HCT116 (cell line): Measurements from ENCODE around the gene ANXA6. TPM values are rescaled to one million over a fixed set of nuclear protein-coding genes. Genes with fewer than 3 reads are reported as not detected.

Experiments used
- ATAC-seq: fragments of 200-7000 bp; cut with Tn5 transposase; 2 replicates; pipeline ENCODE4 v1.9.1; 2020; ENCODE audit warnings: mild to moderate bottlenecking, moderate library complexity
- BruUV-seq: library from RNA; stranded (reverse); fragments of 400-500 nt; replicated peaks from 2 replicates; lab custom pipeline; 2021; lab: Mats Ljungman, UMichigan
- CTCF ChIA-PET: fragments of 300-600 bp; sonication (Branson Sonifier 250); formaldehyde crosslinking; loops from one replicate; lab custom pipeline; 2021; ENCODE audit warnings: antibody characterized with exemption; lab: Charles Lee
- POLR2A ChIA-PET: fragments of 300-600, 350-600 bp; sonication (Branson Sonifier 250); formaldehyde crosslinking; loops from one replicate; lab custom pipeline; 2021; ENCODE audit warnings: antibody characterized with exemption; lab: Charles Lee
- RAD21 ChIA-PET, 2 experiments: fragments of 300-600 bp; sonication (Branson Sonifier 250); formaldehyde crosslinking; loops; one replicate each; lab custom pipeline; 2023; ENCODE audit warnings: low total read pairs in 2 of 2; ENCODE audit not compliant: uncharacterized antibody in 2 of 2, unreplicated experiment in 2 of 2, low non-redundant PET in 1 of 2; lab: Charles Lee
- DNase-seq: peaks from one replicate; pipeline ENCODE4 v3.0.0-alpha.2; 2010; ENCODE audit warnings: low read depth, low spot score
- H2AFZ ChIP-seq: fragments of 200-600 bp; shearing (Covaris generic), sonication (generic); 2 replicates; pipeline ENCODE4 v1.6.1; 2017; ENCODE audit warnings: low read depth, mixed run types, mixed read lengths, antibody characterized with exemption, low read length; ENCODE audit not compliant: poor library complexity, severe bottlenecking
- H3K27ac ChIP-seq: 2 replicates; pipeline ENCODE4 v1.5.1; 2012; ENCODE audit warnings: low read depth, low read length
- H3K27me3 ChIP-seq: fragments of 200-600 bp; sonication (generic); 2 replicates; pipeline ENCODE4 v1.6.1; 2016; ENCODE audit warnings: mixed run types, low read length, mixed read lengths; ENCODE audit not compliant: insufficient read depth
- H3K36me3 ChIP-seq, 2 experiments: fragments of 200-500 bp in 1 of 2; fragments of 200-600 bp in 1 of 2; sonication (Bioruptor generic) in 1 of 2; sonication (generic) in 1 of 2; 2 replicates each; pipeline versions ENCODE4 v1.5.1 to v1.6.1; 2014 to 2016; ENCODE audit warnings: low read length in 2 of 2, inconsistent platforms in 1 of 2, mixed read lengths in 1 of 2, mixed run types in 1 of 2; ENCODE audit not compliant: insufficient read depth in 2 of 2, control insufficient read depth in 1 of 2
- H3K4me1 ChIP-seq, 2 experiments: fragments of 200-600 bp in 1 of 2; sonication (generic) in 1 of 2; 2 replicates each; pipeline versions ENCODE4 v1.5.1 to v1.6.1; 2012 to 2017; ENCODE audit warnings: low read length in 2 of 2, inconsistent platforms in 1 of 2, mild to moderate bottlenecking in 1 of 2, mixed read lengths in 1 of 2, mixed run types in 1 of 2, moderate library complexity in 1 of 2; ENCODE audit not compliant: insufficient read depth in 2 of 2, control insufficient read depth in 1 of 2
- H3K4me2 ChIP-seq: fragments of 200-600 bp; sonication (generic); 2 replicates; pipeline ENCODE4 v1.6.1; 2017; ENCODE audit warnings: mixed run types, low read length, mixed read lengths
- H3K4me3 ChIP-seq, 2 experiments: fragments of 200-600 bp in 1 of 2; sonication (generic) in 1 of 2; replicated peaks in 1 of 2; 2 replicates each; pipeline ENCODE4 v1.5.1; 2011 to 2016; ENCODE audit warnings: low read length in 2 of 2, control low read depth in 1 of 2, low read depth in 1 of 2, mild to moderate bottlenecking in 1 of 2, mixed read lengths in 1 of 2, mixed run types in 1 of 2
- H3K79me2 ChIP-seq: fragments of 200-600 bp; sonication (generic); 2 replicates; pipeline ENCODE4 v1.6.1; 2017; ENCODE audit warnings: mild to moderate bottlenecking, mixed run types, low read length, moderate library complexity, mixed read lengths; ENCODE audit not compliant: insufficient read depth
- H3K9ac ChIP-seq: fragments of 200-600 bp; sonication (generic); 2 replicates; pipeline ENCODE4 v1.6.1; 2016; ENCODE audit warnings: low read length, mixed read lengths
- H3K9me2 ChIP-seq: fragments of 200-600 bp; sonication (generic), shearing (Covaris generic); 2 replicates; pipeline ENCODE4 v1.6.1; 2017; ENCODE audit warnings: mixed run types, mild to moderate bottlenecking, moderate library complexity; ENCODE audit not compliant: insufficient read depth
- H3K9me3 ChIP-seq, 2 experiments: fragments of 200-500 bp in 1 of 2; fragments of 200-600 bp in 1 of 2; sonication (Bioruptor generic) in 1 of 2; sonication (generic) in 1 of 2; 2 replicates each; pipeline ENCODE4 v1.6.1; 2014 to 2017; ENCODE audit warnings: low read length in 2 of 2, mixed read lengths in 2 of 2, inconsistent platforms in 1 of 2, low read depth in 1 of 2, mild to moderate bottlenecking in 1 of 2, mixed run types in 1 of 2, moderate library complexity in 1 of 2; ENCODE audit not compliant: control insufficient read depth in 1 of 2, insufficient read depth in 1 of 2
- H4K20me1 ChIP-seq: fragments of 200-600 bp; sonication (generic), shearing (Covaris generic); 2 replicates; pipeline ENCODE4 v1.6.1; 2017; ENCODE audit warnings: mixed run types, mild to moderate bottlenecking, moderate library complexity; ENCODE audit not compliant: insufficient read depth
- CBX3 ChIP-seq: IDR thresholded peaks from 2 replicates; pipeline ENCODE4 v1.6.1; 2012; ENCODE audit warnings: low read depth
- CEBPB ChIP-seq: IDR thresholded peaks from 2 replicates; pipeline ENCODE4 v1.6.1; 2012; ENCODE audit warnings: low read depth
- EGR1 ChIP-seq: IDR thresholded peaks from 2 replicates; pipeline ENCODE4 v1.6.1; 2012; ENCODE audit warnings: low read depth
- EZH2 ChIP-seq: fragments of 200-600 bp; sonication (generic); IDR thresholded peaks from 2 replicates; pipeline ENCODE4 v1.6.1; 2017; ENCODE audit warnings: antibody characterized with exemption, mixed run types
- EZH2phosphoT487 ChIP-seq: fragments of 200-600 bp; IDR thresholded peaks from 2 replicates; pipeline ENCODE4 v1.6.1; 2018; ENCODE audit warnings: antibody characterized with exemption, borderline replicate concordance
- FOSL1 ChIP-seq: IDR thresholded peaks from 2 replicates; pipeline ENCODE4 v1.6.1; 2012; ENCODE audit warnings: low read depth
- JUND ChIP-seq: IDR thresholded peaks from 2 replicates; pipeline ENCODE4 v1.6.1; 2012
- POLR2AphosphoS5 ChIP-seq: IDR thresholded peaks from 2 replicates; pipeline ENCODE4 v1.6.1; 2011; ENCODE audit warnings: mild to moderate bottlenecking, low read depth, low read length, moderate library complexity
- RAD21 ChIP-seq: IDR thresholded peaks from 2 replicates; pipeline ENCODE4 v1.6.1; 2012; ENCODE audit warnings: low read depth, mild to moderate bottlenecking
- SIN3A ChIP-seq: IDR thresholded peaks from 2 replicates; pipeline ENCODE4 v1.6.1; 2012; ENCODE audit warnings: low read depth
- TCF7L2 ChIP-seq: IDR thresholded peaks from 2 replicates; pipeline ENCODE4 v1.7.0; 2011; ENCODE audit warnings: borderline replicate concordance, inconsistent platforms; ENCODE audit not compliant: insufficient read depth, insufficient read length; ENCODE audit errors: extremely low read depth
- ZFX ChIP-seq: fragments of 450-650 bp; IDR thresholded peaks from 2 replicates; pipeline ENCODE4 v1.6.1; 2017
- intact Hi-C: fragments of 100-400 bp; cut with micrococcal nuclease; formaldehyde crosslinking; loops from 2 replicates; pipeline ENCODE4 v1.10.0; 2022
- total RNA-seq: library from RNA; stranded (reverse); gene quantifications from one replicate; pipeline ENCODE4 v1.2.1, GENCODE V29; 2021; ENCODE audit not compliant: unreplicated experiment
- TF ChIP-seq, protein P1 (sequence below), 3 experiments: fragments of 200-600 bp in 1 of 3; sonication (generic) in 1 of 3; IDR thresholded peaks in 2 of 3; conservative IDR thresholded peaks in 1 of 3; 2 replicates each; pipeline ENCODE4 v1.5.1; 2012 to 2017; ENCODE audit warnings: low read depth in 2 of 3, low read length in 2 of 3, antibody characterized with exemption in 1 of 3, borderline replicate concordance in 1 of 3, control low read depth in 1 of 3, mild to moderate bottlenecking in 1 of 3, mixed read lengths in 1 of 3, mixed run types in 1 of 3, moderate library complexity in 1 of 3; ENCODE audit not compliant: insufficient read depth in 1 of 3
- TF ChIP-seq, protein P2 (sequence below): IDR thresholded peaks from 2 replicates; pipeline ENCODE4 v1.6.1; 2012
- TF ChIP-seq, protein P3 (sequence below): IDR thresholded peaks from 2 replicates; pipeline ENCODE4 v1.6.1; 2011; ENCODE audit warnings: mild to moderate bottlenecking, low read length, moderate library complexity; ENCODE audit not compliant: insufficient replicate concordance; ENCODE audit errors: extremely low read depth

Gene ANXA6
- total RNA-seq, 1 experiment from 2014 or later: 71.9 TPM

DNA sequence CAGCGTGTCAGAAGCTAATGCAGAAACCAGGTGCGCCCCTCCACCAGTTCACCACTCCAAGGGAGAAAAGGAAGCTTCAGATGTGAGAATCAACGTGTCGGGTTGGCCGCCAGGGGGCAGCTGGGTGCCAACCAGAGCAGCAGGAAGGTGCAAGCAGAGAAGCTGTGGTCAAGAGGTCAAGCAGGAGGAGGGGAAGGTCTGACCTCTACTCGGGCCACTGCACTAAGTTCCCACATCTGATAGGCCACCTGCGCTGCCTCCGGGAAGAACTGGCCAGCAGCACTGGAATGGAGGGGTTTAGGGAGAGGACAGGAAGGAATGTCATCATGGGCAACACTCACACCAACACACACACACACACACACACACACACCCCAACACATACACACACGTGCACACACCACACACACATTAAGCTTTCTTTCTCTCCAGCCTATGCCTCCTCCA is 31.4 kb downstream of the ANXA6 start:
- Histone ChIP-seq H3K4me3 (no peak overlapping the region), H3K36me3 (peaks cover 4 to 26% of the 10 kb centered on the region in 2 experiments), H3K9ac (no peak overlapping the region), H3K9me3 (no peaks in the 10 kb centered on the region), H3K9me2 (no peaks in the 10 kb centered on the region), H3K27ac (no peak overlapping the region), H4K20me1 (no peaks in the 10 kb centered on the region), H2AFZ (no peak overlapping the region), H3K79me2 (no peaks in the 10 kb centered on the region), H3K4me1 (peaks cover 0 to 18% of the 10 kb centered on the region in 2 experiments; a peak in 2 of 4 replicates), H3K4me2 (no peak overlapping the region), H3K27me3 (no peaks in the 10 kb centered on the region)
- BruUV-seq: no TSS peak
- ChIA-PET RAD21 (interaction anchor here (0.6 to 1.9 kb wide), 11 partner anchors 11 to 526 kb away, joined by 3 to 29 read pairs (median 4); partner anchors contain the start of gene ANXA6 (in 2 of the 2)), POLR2A (interaction anchor here (1.7 kb wide), 1 partner anchor 39 kb away, joined by 7 read pairs; no protein-coding TSS in a partner anchor), CTCF (interaction anchor here (0.6 to 3.7 kb wide), 18 partner anchors 10 to 526 kb away, joined by 3 to 107 read pairs (median 8); partner anchors contain the start of gene ANXA6)
- peak; percentile 38 for DNase-seq
- TF ChIP-seq FOSL1: no peak
- TF ChIP-seq EZH2phosphoT487: no peak
- TF ChIP-seq, protein P1, sequence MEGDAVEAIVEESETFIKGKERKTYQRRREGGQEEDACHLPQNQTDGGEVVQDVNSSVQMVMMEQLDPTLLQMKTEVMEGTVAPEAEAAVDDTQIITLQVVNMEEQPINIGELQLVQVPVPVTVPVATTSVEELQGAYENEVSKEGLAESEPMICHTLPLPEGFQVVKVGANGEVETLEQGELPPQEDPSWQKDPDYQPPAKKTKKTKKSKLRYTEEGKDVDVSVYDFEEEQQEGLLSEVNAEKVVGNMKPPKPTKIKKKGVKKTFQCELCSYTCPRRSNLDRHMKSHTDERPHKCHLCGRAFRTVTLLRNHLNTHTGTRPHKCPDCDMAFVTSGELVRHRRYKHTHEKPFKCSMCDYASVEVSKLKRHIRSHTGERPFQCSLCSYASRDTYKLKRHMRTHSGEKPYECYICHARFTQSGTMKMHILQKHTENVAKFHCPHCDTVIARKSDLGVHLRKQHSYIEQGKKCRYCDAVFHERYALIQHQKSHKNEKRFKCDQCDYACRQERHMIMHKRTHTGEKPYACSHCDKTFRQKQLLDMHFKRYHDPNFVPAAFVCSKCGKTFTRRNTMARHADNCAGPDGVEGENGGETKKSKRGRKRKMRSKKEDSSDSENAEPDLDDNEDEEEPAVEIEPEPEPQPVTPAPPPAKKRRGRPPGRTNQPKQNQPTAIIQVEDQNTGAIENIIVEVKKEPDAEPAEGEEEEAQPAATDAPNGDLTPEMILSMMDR (IDR thresholded peaks at IDR 0.05 in 2 of 3, conservative IDR thresholded peaks at IDR 0.05 in 1 of 3; ENCODE audit: borderline replicate concordance in 1 of 3, insufficient read depth in 1 of 3, low read depth in 2 of 3, low read length in 2 of 3): peak; percentile 72 to 90 (median 84)
- TF ChIP-seq CEBPB: no peak
- TF ChIP-seq RAD21: peak; percentile 88
- intact Hi-C loops: loop anchor here (1.0 to 5.0 kb wide), 5 partner anchors 39 to 617 kb away; no protein-coding TSS in a partner anchor
- ATAC-seq: peak; percentile 88

DNA sequence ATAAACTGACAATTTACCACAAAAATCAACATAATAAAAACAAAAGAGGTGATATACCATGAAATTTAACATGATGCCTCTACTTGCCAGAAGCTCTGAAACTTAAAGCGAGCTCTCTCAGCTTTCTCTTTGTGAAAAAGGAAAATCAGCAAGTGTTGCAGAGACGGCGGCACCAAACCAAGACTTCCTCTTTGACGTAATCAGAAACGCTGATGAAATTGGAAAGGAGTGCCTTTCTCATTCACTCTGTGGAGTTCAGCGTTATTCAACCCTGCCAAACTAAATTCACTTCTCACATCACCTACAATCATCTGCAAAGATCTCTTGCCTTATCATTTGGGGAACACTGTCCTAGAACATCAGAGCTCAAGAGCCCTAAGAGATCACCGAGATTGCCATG is 32.2 kb downstream of the ANXA6 start:
- no peak overlapping the region for H3K9ac ChIP-seq
- no peak overlapping the region for H3K27ac ChIP-seq
- peaks cover 0 to 12% of the 10 kb centered on the region in 2 experiments; a peak in 2 of 4 replicates for H3K4me1 ChIP-seq
- ChIA-PET POLR2A (interaction anchor here (1.7 kb wide), 1 partner anchor 40 kb away, joined by 7 read pairs; no protein-coding TSS in a partner anchor), RAD21 (interaction anchor here (0.8 to 1.9 kb wide), 6 partner anchors 39 to 527 kb away, joined by 3 to 29 read pairs (median 4); no protein-coding TSS in a partner anchor)
- intact Hi-C loops: loop anchor here (5.0 kb wide), 1 partner anchor 377 kb away; no protein-coding TSS in a partner anchor
- H2AFZ ChIP-seq: no peak overlapping the region
- H3K36me3 ChIP-seq: peaks cover 4 to 26% of the 10 kb centered on the region in 2 experiments
- no peaks in the 10 kb centered on the region for H3K27me3 ChIP-seq
- BruUV-seq: no TSS peak
- no peak overlapping the region for H3K4me3 ChIP-seq
- DNase-seq: no peak
- no peak for ATAC-seq
- no peaks in the 10 kb centered on the region for H4K20me1 ChIP-seq
- no peak overlapping the region for H3K4me2 ChIP-seq
- no peaks in the 10 kb centered on the region for H3K79me2 ChIP-seq
- TF ChIP-seq SIN3A (no peak), EGR1 (no peak), JUND (no peak), TCF7L2 (no peak), EZH2phosphoT487 (no peak), CBX3 (no peak), ZFX (no peak), EZH2 (no peak), POLR2AphosphoS5 (no peak), CEBPB (no peak)
- TF ChIP-seq, protein P2, sequence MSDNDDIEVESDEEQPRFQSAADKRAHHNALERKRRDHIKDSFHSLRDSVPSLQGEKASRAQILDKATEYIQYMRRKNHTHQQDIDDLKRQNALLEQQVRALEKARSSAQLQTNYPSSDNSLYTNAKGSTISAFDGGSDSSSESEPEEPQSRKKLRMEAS: no peak
- TF ChIP-seq, protein P3, sequence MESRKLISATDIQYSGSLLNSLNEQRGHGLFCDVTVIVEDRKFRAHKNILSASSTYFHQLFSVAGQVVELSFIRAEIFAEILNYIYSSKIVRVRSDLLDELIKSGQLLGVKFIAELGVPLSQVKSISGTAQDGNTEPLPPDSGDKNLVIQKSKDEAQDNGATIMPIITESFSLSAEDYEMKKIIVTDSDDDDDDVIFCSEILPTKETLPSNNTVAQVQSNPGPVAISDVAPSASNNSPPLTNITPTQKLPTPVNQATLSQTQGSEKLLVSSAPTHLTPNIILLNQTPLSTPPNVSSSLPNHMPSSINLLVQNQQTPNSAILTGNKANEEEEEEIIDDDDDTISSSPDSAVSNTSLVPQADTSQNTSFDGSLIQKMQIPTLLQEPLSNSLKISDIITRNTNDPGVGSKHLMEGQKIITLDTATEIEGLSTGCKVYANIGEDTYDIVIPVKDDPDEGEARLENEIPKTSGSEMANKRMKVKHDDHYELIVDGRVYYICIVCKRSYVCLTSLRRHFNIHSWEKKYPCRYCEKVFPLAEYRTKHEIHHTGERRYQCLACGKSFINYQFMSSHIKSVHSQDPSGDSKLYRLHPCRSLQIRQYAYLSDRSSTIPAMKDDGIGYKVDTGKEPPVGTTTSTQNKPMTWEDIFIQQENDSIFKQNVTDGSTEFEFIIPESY: no peak
- TF ChIP-seq, all 23 proteins: peak for 0
- Histone ChIP-seq H3K9me2 (no peaks in the 10 kb centered on the region), H3K9me3 (no peaks in the 10 kb centered on the region)
- CTCF ChIA-PET: interaction anchor here (0.7 to 3.7 kb wide), 16 partner anchors 9 to 569 kb away, joined by 3 to 107 read pairs (median 9); partner anchors contain the start of gene ANXA6
